Measurements from ENCODE around the gene PRKN.

The PRKN gene

DNA sequence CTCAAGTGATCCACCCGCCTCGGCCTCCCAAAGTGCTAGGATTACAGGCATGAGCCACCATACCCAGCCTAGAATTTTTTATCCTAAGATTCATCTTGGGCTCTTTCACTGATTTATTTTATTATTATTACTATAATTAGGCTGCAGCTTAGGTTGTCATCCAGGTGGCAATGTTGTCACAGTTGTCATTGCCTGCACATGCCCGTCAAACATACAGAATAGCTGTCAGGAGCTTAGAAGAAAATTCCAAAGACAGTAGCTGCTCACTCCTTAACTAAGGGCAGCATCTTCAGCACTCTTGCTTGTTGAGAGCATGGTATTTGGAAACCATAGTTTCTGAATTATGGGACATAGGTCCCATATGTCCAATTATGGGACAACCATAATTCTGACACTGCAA, 1118.8 kb downstream of the PRKN start:
- Histone ChIP-seq H3K4me1 (ENCODE audit: insufficient read depth, low read length) (no peaks in the 10 kb centered on the region), H3K27me3 (ENCODE audit: insufficient read depth, low read length) (no peaks in the 10 kb centered on the region), H3K9me3 (ENCODE audit: insufficient read depth, low read depth, low read length) (peaks cover 4% of the 10 kb centered on the region; the same call in 1 of the 2 replicates), H3K27ac (ENCODE audit: low read length) (no peak overlapping the region), H3K4me3 (ENCODE audit: low read length) (no peak overlapping the region), H3K9ac (ENCODE audit: low read depth, low read length) (no peak overlapping the region), H3K36me3 (ENCODE audit: insufficient read depth, low read depth, low read length) (no peaks in the 10 kb centered on the region)

GRCh38 chr6:161607696-161608297, 1119.8 kb downstream of the PRKN start:
- no peaks in the 10 kb centered on the region for H3K4me1 ChIP-seq (ENCODE audit: insufficient read depth, low read length)
- no peak overlapping the region for H3K4me3 ChIP-seq (ENCODE audit: low read length)
- no peaks in the 10 kb centered on the region for H3K36me3 ChIP-seq (ENCODE audit: insufficient read depth, low read depth, low read length)
- H3K27ac ChIP-seq (ENCODE audit: low read length) = no peak overlapping the region
- H3K9me3 ChIP-seq (ENCODE audit: insufficient read depth, low read depth, low read length) = peaks cover 4% of the 10 kb centered on the region; the same call in 1 of the 2 replicates
- H3K27me3 ChIP-seq (ENCODE audit: insufficient read depth, low read length) = no peaks in the 10 kb centered on the region
- H3K9ac ChIP-seq (ENCODE audit: low read depth, low read length) = no peak overlapping the region

DNA sequence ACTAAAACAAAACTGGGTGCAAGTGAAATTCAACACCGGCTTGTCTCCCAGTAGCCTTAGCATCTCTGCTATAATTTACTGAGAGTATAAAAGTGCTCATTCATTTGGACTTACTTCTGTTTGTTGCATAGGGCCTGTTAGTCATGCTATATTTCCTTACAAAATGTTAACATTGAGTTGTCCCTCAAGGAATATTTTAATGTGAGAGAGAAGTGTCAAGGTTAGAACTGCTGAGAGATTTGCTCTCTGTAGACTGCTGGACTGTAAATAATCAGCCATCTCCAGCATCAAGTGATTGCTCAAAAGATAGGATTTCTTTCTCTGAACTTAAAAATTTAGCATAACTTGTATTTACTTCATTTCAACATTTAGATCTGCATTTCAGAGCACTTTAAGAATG, 1125.2 kb downstream of the PRKN start:
- Histone ChIP-seq H3K27me3 (ENCODE audit: insufficient read depth, low read length) (no peaks in the 10 kb centered on the region), H3K9ac (ENCODE audit: low read depth, low read length) (no peak overlapping the region), H3K36me3 (ENCODE audit: insufficient read depth, low read depth, low read length) (no peaks in the 10 kb centered on the region)

GRCh38 chr6:161598896-161599295, 1128.7 kb downstream of the PRKN start:
- H3K4me1 ChIP-seq (ENCODE audit: insufficient read depth, low read length) = no peaks in the 10 kb centered on the region
- no peak overlapping the region for H3K4me3 ChIP-seq (ENCODE audit: low read length)
- H3K27me3 ChIP-seq (ENCODE audit: insufficient read depth, low read length) = no peaks in the 10 kb centered on the region
- H3K9me3 ChIP-seq (ENCODE audit: insufficient read depth, low read depth, low read length) = no peaks in the 10 kb centered on the region
- H3K9ac ChIP-seq (ENCODE audit: low read depth, low read length) = no peak overlapping the region
- no peak overlapping the region for H3K27ac ChIP-seq (ENCODE audit: low read length)
- H3K36me3 ChIP-seq (ENCODE audit: insufficient read depth, low read depth, low read length) = no peaks in the 10 kb centered on the region

More for the DNA sequence above, 1125.2 kb downstream of the PRKN start:
- Histone ChIP-seq H3K9me3 (ENCODE audit: insufficient read depth, low read depth, low read length) (no peaks in the 10 kb centered on the region), H3K27ac (ENCODE audit: low read length) (no peak overlapping the region), H3K4me1 (ENCODE audit: insufficient read depth, low read length) (no peaks in the 10 kb centered on the region), H3K4me3 (ENCODE audit: low read length) (no peak overlapping the region)

GRCh38 chr6:161596807-161597520, 1130.6 kb downstream of the PRKN start:
- Histone ChIP-seq H3K4me1 (ENCODE audit: insufficient read depth, low read length) (no peaks in the 10 kb centered on the region), H3K36me3 (ENCODE audit: insufficient read depth, low read depth, low read length) (no peaks in the 10 kb centered on the region), H3K9me3 (ENCODE audit: insufficient read depth, low read depth, low read length) (no peaks in the 10 kb centered on the region), H3K4me3 (ENCODE audit: low read length) (no peak overlapping the region), H3K27me3 (ENCODE audit: insufficient read depth, low read length) (no peaks in the 10 kb centered on the region), H3K27ac (ENCODE audit: low read length) (no peak overlapping the region), H3K9ac (ENCODE audit: low read depth, low read length) (no peak overlapping the region)

GRCh38 chr6:161594412-161594811, 1133.2 kb downstream of the PRKN start:
- Histone ChIP-seq H3K27me3 (ENCODE audit: insufficient read depth, low read length) (no peaks in the 10 kb centered on the region), H3K36me3 (ENCODE audit: insufficient read depth, low read depth, low read length) (no peaks in the 10 kb centered on the region), H3K4me1 (ENCODE audit: insufficient read depth, low read length) (no peaks in the 10 kb centered on the region), H3K9ac (ENCODE audit: low read depth, low read length) (no peak overlapping the region), H3K4me3 (ENCODE audit: low read length) (no peak overlapping the region), H3K27ac (ENCODE audit: low read length) (no peak overlapping the region), H3K9me3 (ENCODE audit: insufficient read depth, low read depth, low read length) (no peaks in the 10 kb centered on the region)

- H3K27me3 ChIP-seq (ENCODE audit: insufficient read depth, low read length) = no peaks in the 10 kb centered on the region
- H3K36me3 ChIP-seq (ENCODE audit: insufficient read depth, low read depth, low read length) = no peaks in the 10 kb centered on the region
- no peaks in the 10 kb centered on the region; the same call in 1 of the 2 replicates for H3K4me1 ChIP-seq (ENCODE audit: insufficient read depth, low read length)
- no peak overlapping the region for H3K4me3 ChIP-seq (ENCODE audit: low read length)
- H3K9ac ChIP-seq (ENCODE audit: low read depth, low read length) = no peak overlapping the region
- no peak overlapping the region for H3K27ac ChIP-seq (ENCODE audit: low read length)
- H3K9me3 ChIP-seq (ENCODE audit: insufficient read depth, low read depth, low read length) = no peaks in the 10 kb centered on the region
These were observed 1136.5 kb downstream of the PRKN start for GRCh38 chr6:161590961-161591627.

- H3K9me3 ChIP-seq (ENCODE audit: insufficient read depth, low read depth, low read length) = no peaks in the 10 kb centered on the region
- H3K27ac ChIP-seq (ENCODE audit: low read length) = no peak overlapping the region
- H3K4me3 ChIP-seq (ENCODE audit: low read length) = no peak overlapping the region
- H3K27me3 ChIP-seq (ENCODE audit: insufficient read depth, low read length) = no peaks in the 10 kb centered on the region
- no peaks in the 10 kb centered on the region; the same call in 1 of the 2 replicates for H3K4me1 ChIP-seq (ENCODE audit: insufficient read depth, low read length)
- no peaks in the 10 kb centered on the region for H3K36me3 ChIP-seq (ENCODE audit: insufficient read depth, low read depth, low read length)
- H3K9ac ChIP-seq (ENCODE audit: low read depth, low read length) = no peak overlapping the region
These were observed 1140.7 kb downstream of the PRKN start for GRCh38 chr6:161586887-161587286.

DNA sequence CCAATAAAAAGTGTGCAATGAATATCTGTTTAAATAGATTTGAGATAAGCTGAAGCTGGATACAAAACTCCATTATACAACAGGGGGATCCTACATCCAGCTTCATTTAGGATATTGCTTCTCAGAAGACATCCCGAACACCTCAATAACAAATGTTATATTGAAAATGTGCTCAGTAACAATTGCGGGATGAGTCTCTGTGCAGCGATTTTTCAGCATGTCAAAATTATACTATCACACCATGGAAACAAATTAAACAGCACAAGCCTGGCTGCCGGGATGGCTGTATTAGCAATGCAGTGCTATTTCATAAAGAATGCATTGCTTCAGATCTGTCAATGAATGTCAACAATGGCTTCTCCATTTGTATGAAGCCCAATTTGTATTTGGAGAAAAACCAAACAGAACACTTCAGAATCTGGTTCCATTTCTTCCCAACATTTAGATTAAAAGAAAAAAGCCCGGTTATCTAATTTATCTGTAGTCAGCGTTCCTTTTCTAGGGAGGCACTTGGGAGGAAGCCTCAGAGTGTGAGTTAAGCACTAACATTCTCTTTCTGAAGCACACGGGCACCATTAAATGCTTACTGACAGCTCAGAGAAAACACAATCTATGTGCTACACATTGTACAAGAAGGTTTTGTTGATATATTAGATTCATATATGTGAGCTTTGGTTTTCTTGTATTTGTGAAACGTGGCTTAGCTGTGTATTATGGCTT, 1142.8 kb downstream of the PRKN start:
- no peak overlapping the region for H3K27ac ChIP-seq (ENCODE audit: low read length)
- H3K27me3 ChIP-seq (ENCODE audit: insufficient read depth, low read length) = no peaks in the 10 kb centered on the region
- no peaks in the 10 kb centered on the region; the same call in 1 of the 2 replicates for H3K4me1 ChIP-seq (ENCODE audit: insufficient read depth, low read length)
- H3K9ac ChIP-seq (ENCODE audit: low read depth, low read length) = no peak overlapping the region
- H3K36me3 ChIP-seq (ENCODE audit: insufficient read depth, low read depth, low read length) = no peaks in the 10 kb centered on the region
- H3K4me3 ChIP-seq (ENCODE audit: low read length) = no peak overlapping the region
- no peaks in the 10 kb centered on the region for H3K9me3 ChIP-seq (ENCODE audit: insufficient read depth, low read depth, low read length)

DNA sequence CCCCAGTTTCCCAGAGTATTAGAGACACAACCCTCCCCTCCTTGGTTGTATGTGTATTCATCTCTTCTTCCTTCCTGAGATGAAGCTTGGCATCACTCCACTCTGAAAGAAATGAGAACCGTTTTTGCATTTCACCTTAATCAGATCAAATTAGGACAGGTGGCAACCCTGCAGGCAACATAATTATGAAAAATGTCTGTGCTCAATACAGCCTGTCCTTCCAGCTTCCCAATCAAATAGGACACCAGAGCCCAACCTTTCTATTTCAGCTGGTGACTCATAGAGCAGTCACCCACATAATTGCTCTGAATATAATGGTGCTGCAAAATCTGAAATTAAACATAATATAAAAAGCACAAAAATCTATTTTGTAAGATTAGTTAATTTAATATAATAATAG, 1143.5 kb downstream of the PRKN start:
- H3K27me3 ChIP-seq (ENCODE audit: insufficient read depth, low read length) = no peaks in the 10 kb centered on the region

DNA sequence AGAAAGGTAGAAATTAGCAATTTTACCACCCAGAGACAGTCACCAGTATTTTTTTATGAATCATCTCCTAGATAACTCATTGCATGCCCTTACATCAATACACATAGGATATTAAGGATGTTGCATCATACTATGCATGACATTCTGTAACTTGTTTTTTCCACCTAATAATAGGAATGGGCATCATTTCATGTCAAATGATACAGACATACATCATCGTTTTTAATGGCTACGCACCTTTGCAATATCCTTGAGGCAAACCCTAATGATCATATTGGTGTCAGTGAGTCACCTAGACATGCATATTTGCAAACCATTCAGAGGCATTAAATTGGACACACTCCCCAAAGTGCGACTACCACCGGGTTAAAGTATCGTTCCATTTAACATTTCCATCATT, 1144.0 kb downstream of the PRKN start:
- no peak overlapping the region for H3K4me3 ChIP-seq (ENCODE audit: low read length)
- no peaks in the 10 kb centered on the region; the same call in 1 of the 2 replicates for H3K4me1 ChIP-seq (ENCODE audit: insufficient read depth, low read length)
- no peak overlapping the region for H3K9ac ChIP-seq (ENCODE audit: low read depth, low read length)
- no peak overlapping the region for H3K27ac ChIP-seq (ENCODE audit: low read length)
- H3K9me3 ChIP-seq (ENCODE audit: insufficient read depth, low read depth, low read length) = no peaks in the 10 kb centered on the region
- no peaks in the 10 kb centered on the region for H3K36me3 ChIP-seq (ENCODE audit: insufficient read depth, low read depth, low read length)
- no peaks in the 10 kb centered on the region for H3K27me3 ChIP-seq (ENCODE audit: insufficient read depth, low read length)

More for the DNA sequence above, 1143.5 kb downstream of the PRKN start:
- Histone ChIP-seq H3K4me3 (ENCODE audit: low read length) (no peak overlapping the region), H3K4me1 (ENCODE audit: insufficient read depth, low read length) (no peaks in the 10 kb centered on the region; the same call in 1 of the 2 replicates), H3K9me3 (ENCODE audit: insufficient read depth, low read depth, low read length) (no peaks in the 10 kb centered on the region), H3K9ac (ENCODE audit: low read depth, low read length) (no peak overlapping the region), H3K36me3 (ENCODE audit: insufficient read depth, low read depth, low read length) (no peaks in the 10 kb centered on the region), H3K27ac (ENCODE audit: low read length) (no peak overlapping the region)

Measured in iPS-20b (cell line).